ENCODE data around the gene RERE.

GRCh38 chr1:8461351-8462110 lies 355.9 kb downstream of the RERE start:
- no peak for TF ChIP-seq ELF4 (IDR thresholded peaks at IDR 0.05)
- TF ChIP-seq CTBP1 (IDR thresholded peaks at IDR 0.05; ENCODE audit: borderline replicate concordance): no peak
- no peak for TF ChIP-seq BHLHE40 (IDR thresholded peaks at IDR 0.05; ENCODE audit: borderline replicate concordance)
- TF ChIP-seq NFRKB (IDR thresholded peaks at IDR 0.05): no peak
- TF ChIP-seq TARDBP (IDR thresholded peaks at IDR 0.05): no peak
- TF ChIP-seq FOXM1 (IDR thresholded peaks at IDR 0.05; ENCODE audit: borderline replicate concordance): no peak
- TF ChIP-seq FOXK2 (IDR thresholded peaks at IDR 0.05): no peak
- no peak for TF ChIP-seq SUZ12 (IDR thresholded peaks at IDR 0.05)
- no peak for TF ChIP-seq PKNOX1 (IDR thresholded peaks at IDR 0.05)
- TF ChIP-seq ZNF384 (IDR thresholded peaks at IDR 0.05): no peak
- TF ChIP-seq SP1 (IDR thresholded peaks at IDR 0.05): no peak
- no peak for TF ChIP-seq FOXA1 (IDR thresholded peaks at IDR 0.05)
- no peak for TF ChIP-seq HDGF (IDR thresholded peaks at IDR 0.05; ENCODE audit: borderline replicate concordance)
